Putamen (tissue), 1 donor: ENCODE results near the gene MACROH2A2.

Experiments used
- DNase-seq: peaks from one replicate; pipeline ENCODE4 v3.0.0-alpha.2; 2016; ENCODE audit warnings: low spot score

MACROH2A2 gene

DNA sequence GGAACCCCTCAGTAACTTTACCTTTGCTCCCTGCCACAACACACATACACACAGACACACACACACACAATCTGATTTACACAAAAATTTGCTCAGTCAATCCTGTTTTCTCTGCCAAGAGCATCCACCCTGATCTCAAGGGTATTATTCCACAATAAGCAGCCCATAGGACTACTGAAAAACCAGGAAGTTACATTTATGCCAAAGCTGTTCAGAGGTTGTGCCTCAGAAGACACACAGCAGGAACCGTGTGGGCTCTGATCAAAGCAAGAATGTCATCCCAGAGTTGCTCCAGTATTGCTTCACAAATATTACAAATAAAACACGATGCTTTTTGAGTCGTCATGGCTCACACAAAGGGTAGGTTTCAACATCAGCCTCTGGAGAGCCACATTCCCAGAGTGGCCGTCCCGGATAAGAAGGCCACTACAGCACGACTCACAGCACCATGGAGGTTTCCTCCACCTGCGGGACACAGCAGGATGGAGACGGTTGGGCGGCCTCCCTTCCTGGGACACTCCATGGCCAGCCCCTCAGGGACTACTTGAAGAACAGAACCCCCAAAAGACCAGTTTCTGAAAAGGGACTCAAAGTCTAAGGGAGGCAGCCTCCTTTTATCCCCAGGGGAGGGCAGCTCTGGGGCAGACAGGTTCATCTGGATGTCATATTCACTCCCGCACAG is 78.4 kb downstream of the MACROH2A2 start:
- no peak for DNase-seq

DNA sequence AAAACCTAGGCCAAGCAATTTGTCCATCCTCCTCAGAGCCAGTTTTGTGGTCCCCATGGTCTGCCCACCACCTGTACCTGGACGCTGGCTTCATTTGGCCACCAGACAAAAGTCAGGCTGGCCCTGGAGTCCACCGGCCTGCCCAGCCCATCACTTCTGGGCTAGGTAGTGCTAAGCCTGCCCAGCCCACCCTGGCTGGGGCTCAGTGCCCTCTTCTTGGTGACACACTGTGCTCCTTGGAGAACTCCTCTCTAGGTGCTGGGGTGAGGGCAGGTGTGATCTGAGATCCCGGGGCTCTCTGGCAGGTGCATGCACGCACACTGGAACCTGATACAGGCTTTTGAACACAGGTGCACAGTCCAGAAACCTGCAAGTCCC is 78.9 kb downstream of the MACROH2A2 start:
- DNase-seq = no peak

GRCh38 chr10:70132098-70133029 is 79.7 kb downstream of the MACROH2A2 start, which contains the start of gene AIFM2:
Gene AIFM2 (minus strand): TSS chr10:70132825. CDS start chr10:70124084, 8,741 bp downstream.
- DNase-seq = no peak

GRCh38 chr10:70135046-70135445 is 82.4 kb downstream of the MACROH2A2 start:
- DNase-seq = no peak

- DNase-seq = no peak
These were observed 83.0 kb downstream of the MACROH2A2 start for GRCh38 chr10:70135684-70136083.

- no peak for DNase-seq
These were observed 84.5 kb downstream of the MACROH2A2 start for GRCh38 chr10:70137135-70137534.

DNA sequence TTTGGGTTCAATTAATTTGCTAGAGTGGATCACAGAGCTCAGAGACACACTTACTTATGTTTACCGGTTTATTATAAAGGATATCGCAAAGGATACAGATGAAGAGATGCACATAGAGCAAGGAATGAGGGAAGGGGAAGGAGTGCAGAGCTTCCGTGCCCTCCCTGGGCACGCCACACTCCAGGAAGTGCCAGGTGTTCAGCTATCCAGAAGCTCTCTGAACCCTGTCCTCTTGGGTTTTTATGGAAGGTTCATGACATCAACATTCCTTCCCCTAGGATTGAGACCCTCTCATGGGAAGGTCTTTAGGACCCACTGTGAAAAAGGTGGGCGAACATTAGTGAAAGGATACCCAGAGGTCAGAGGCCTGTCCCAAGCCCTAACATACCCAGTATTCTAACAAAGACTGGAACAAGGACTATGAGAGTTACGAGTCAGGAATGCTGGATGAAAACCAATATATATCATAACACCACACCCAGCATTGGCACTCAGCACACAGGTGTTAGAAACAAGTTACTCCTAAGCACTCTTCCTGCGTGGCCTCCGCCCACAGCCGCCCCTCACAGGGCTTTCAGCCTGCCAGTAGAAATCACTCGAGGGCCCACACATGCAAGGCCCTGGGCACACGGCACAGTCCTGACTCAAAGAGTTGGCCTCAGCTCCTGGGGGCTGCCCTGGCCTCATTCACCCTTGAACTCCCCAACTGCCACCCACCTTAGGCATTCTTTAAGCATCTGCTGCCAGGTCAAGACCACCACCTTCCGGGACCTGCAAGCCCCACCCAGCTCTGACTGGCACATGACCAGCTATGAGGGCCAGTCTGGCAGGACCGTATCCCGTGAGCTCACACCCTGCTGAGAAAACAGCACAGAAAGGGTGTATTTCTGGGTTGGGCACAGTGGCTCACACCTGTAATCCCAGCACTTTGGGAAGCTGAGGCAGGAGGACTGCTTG is 85.6 kb downstream of the MACROH2A2 start:
- DNase-seq = no peak

- no peak for DNase-seq
These were observed 86.7 kb downstream of the MACROH2A2 start for GRCh38 chr10:70139151-70139996.

DNA sequence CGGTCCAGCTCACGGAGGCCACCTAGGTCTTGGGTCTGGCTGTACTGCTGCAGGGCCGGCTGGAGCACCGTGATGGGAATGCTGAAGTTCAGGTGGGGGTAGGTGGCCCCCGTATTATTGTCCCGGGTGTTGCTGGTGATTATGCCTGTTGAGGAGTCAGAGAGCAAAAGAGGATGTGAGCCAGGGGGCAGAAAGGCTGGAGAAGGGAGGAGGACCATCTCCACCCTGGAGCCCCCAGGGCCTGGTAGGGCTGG is 87.3 kb downstream of the MACROH2A2 start:
- no peak for DNase-seq

- DNase-seq = no peak
These were observed 87.7 kb downstream of the MACROH2A2 start for GRCh38 chr10:70140297-70140696.

GRCh38 chr10:70142555-70142954 is 89.9 kb downstream of the MACROH2A2 start:
- DNase-seq = no peak

GRCh38 chr10:70144372-70145110 is 91.9 kb downstream of the MACROH2A2 start:
- DNase-seq = no peak

GRCh38 chr10:70145166-70145665 is 92.6 kb downstream of the MACROH2A2 start:
- DNase-seq = no peak

DNA sequence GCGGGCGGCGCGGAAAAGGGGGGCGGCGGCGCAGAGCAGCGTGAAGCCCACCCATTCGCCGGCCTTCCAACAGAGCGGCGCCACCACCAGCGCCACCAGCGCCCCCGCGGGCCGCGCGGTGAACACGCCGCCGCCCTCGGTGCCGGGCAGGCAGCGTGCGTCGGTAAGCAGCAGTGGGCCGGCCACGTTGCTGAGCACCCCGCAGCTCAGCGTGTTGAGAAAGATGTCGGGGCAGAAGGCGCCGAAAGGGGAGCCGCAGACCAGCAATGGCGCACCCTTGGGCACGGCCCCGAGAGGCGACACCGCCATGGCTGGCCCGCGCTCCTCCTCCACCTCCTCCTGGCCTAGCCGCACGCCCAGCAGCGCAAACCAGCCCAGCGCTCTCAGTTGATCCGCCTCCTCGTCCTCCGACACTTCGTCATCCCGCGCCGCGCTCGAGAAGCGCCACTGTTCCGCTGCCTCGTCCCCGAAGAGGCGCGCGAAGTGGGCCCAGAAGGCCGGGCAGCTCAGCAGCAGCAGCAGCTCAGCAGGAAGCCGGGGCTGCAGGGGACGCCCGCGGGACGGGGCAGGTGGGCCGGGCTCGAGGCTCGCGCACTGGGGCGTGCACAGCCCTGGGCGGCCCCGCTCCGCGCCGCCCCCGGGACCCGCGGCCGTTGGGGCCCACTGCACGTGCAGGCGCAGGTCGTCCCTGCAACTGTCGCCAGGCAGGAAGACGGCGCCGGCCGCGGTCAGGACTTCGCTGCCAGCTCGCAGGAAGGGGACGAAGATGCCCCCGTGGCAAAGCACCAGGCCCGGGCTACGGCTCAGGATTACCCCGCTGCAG is 93.2 kb downstream of the MACROH2A2 start:
- DNase-seq = peak; percentile 59

DNA sequence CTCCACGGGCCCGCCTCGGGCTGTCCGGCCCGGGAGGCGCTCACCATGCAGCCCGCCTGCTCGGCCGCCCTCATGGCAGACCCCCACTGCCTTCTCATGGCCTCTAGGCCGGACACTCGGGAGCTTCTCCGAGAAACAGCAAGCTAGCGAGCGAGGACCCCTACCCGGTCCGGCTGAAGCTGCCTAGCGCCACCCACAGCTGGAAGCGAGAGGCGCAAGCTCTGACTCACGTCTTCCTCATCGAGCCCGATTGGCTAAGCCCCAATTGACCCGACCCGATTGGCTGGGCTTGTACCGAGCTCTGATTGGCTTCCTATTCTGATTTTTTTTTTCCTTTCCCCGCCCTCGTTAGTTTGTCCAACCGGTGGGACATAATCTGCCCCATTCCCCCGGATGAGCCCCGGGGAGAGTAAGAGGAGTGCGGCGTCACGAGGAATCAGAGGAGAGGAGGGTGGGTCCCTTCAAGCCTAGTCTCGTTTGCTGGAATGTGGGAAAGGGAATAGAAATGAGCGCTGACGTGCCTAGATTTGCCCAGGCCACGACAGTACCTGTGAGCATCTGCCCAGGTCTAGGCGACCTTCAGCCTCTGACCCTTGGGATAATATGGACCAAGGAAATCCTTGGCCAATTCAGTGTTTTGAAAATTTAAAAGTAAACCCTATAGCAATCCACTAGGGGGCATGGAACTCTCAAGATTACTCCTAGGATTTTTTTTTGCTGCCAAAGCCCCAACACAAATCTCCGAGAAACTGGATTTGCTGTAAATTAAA is 94.0 kb downstream of the MACROH2A2 start, which contains the start of gene TYSND1:
TSS of gene TYSND1 (minus strand) at position 212 of the 770 bp plus-strand sequence. CDS start at position 98, 114 bp downstream.
- peak; percentile 96 for DNase-seq

GRCh38 chr10:70147259-70147625 is 94.6 kb downstream of the MACROH2A2 start:
- DNase-seq = no peak

GRCh38 chr10:70148516-70148915 is 95.9 kb downstream of the MACROH2A2 start:
- no peak for DNase-seq

DNA sequence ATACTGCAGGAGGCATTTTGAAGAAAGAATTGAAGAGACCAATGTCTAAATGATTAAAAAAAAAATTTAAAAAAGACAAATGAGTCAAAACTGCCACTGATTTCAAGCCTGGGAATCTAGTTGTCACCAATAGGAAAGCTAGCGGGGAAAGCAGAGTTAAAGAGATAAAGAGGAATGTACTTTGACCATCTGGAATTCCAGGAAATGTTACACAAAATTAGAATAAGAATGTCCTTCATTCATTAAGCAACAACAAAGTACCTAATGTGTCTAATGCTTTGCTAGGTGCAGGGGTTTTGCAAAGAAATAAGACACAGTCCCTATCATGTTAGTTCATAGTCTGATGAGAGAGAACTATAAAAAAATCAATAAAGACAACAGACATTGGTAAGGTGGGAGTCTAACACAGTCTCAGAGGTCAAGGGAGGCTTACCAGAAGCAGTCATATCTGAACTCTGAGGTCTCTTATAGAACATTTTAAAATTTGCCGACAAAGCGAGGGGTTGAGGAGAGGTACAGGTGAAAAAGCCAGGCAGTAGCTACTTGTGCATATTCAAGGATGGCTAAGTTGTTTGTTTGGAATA is 102.7 kb downstream of the MACROH2A2 start:
- DNase-seq = no peak
